GM18520 (cell line): Measurements from ENCODE around the gene STARD4.

Experiments used
- ATAC-seq: cut with Tn5 transposase; IDR thresholded peaks from one replicate; pipeline ENCODE4 v1.9.1; 2021; ENCODE audit not compliant: unreplicated experiment

The STARD4 gene

GRCh38 chr5:111528056-111528455, 15.7 kb upstream of the STARD4 start:
- ATAC-seq, result no peak

DNA sequence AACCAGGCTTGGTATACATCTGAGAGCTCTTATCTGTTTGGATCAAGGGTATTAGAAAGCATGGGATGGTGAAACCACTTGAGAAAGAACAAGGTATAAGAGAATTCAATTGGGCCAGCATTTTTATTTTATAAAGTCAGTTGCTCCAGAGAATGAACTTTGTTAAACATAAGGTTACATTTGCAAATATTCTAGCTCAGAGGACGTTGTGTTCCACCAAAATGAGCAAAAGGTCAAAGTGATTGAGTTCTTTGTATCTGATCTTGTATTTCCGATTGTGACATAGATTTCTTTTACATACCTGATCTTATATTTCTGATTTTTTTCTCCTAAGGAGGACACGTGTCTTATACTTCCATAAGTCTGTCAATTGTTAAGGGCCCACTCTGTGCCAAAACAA, 8.6 kb upstream of the STARD4 start:
- ATAC-seq, result no peak

DNA sequence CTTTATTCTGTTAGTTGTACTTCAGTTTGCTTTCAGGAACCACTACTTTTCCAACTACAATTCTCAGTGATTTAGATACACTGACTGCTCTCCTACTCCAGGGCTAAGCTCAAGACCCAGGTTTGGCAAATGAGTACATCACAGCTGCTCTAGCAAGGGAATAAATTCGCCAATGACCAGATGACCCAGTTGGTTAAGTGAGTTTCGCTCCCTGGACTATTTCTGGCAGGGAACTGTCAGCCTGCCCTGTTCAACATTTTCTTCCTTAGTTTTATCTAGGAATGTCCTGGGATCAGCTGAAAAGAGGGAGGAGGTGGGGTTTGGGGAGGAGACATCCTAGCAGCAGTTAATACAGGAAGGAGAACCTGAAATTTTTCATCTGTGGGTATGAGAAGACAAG, 6.4 kb upstream of the STARD4 start:
- ATAC-seq, result no peak

GRCh38 chr5:111517853-111518501, 5.6 kb upstream of the STARD4 start:
- no peak for ATAC-seq

GRCh38 chr5:111514087-111514486, 1.8 kb upstream of the STARD4 start:
- no peak for ATAC-seq

DNA sequence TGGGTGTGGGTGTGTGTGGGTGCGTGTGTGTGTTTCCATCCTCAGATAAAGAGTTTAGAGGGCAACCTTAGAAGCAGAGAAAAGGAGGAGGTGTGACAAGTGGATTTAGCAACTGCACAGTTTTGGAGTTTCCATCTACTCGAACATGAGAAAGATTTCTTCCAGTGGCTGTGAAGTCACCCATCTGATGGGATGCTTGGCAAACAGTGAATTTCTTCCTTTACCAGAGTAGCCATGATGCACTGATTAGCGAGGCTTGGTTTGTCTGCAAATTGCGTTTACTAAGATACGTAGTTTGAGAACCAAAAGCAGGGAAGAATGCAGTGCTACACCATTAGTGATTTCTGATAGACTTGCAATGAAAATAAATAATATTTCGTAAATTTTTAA, 791 bp upstream of the STARD4 start:
- ATAC-seq, result no peak

DNA sequence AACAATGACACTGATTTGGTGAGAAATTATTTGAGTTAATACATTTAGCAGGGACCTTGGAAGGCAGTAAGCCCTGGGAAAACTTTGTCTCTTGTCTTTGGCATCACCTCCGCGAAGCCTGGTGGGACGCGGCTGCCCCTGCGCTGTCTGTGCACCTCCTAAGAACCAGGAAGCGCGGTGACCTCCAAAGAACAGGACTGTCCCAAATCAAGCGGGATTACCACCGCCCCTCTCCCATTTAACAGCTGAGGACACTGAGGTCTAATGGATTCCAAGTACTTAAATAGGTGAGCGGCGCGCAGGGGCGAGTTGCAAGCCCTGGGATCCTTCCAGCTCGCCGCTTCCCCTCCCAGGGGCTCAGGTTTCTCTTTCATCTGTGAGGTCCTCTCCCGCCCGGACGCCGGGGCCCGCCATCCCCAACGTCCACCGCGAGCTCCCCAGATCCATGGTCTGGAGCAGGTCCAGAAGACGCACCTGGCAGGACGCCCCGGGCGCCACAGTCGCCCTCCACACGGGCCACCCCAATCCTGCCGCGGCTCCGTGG, 432 bp downstream of the STARD4 start:
- ATAC-seq, result no peak

GRCh38 chr5:111511174-111511830, 1.0 kb downstream of the STARD4 start:
- ATAC-seq, result no peak

- no peak for ATAC-seq
Observed at GRCh38 chr5:111509119-111509518, 3.2 kb downstream of the STARD4 start.

DNA sequence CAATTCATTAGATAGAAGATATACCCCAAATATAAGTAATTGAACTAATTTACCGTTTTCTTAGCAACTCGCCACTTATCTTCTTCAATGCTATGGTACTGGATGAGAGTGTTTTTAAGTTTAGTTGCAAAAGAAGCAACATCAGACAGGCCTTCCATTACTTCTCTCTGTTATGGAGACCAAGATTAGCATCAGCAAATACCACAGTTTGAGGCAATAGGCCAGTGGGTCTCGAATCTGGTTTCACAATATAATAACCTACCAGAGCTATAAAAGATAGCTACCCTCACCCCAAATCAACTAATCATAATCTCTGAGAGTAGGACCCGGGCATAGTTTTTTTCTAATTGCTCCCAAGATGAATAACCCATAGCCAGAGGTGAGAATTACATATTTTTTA, 5.1 kb downstream of the STARD4 start:
- ATAC-seq, result no peak

- no peak for ATAC-seq
Observed at GRCh38 chr5:111505096-111505495, 7.2 kb downstream of the STARD4 start.

- ATAC-seq, result no peak
Observed at GRCh38 chr5:111502956-111503355, 9.4 kb downstream of the STARD4 start.

GRCh38 chr5:111498346-111498745, 14.0 kb downstream of the STARD4 start:
- no peak for ATAC-seq

- no peak for ATAC-seq
Observed at GRCh38 chr5:111495159-111495558, 17.2 kb downstream of the STARD4 start.

GRCh38 chr5:111494355-111494999, 17.9 kb downstream of the STARD4 start:
- ATAC-seq, result peak; percentile 49

GRCh38 chr5:111493031-111493430, 19.3 kb downstream of the STARD4 start:
- no peak for ATAC-seq

- ATAC-seq, result no peak
Observed at GRCh38 chr5:111488353-111488752, 24.0 kb downstream of the STARD4 start.

DNA sequence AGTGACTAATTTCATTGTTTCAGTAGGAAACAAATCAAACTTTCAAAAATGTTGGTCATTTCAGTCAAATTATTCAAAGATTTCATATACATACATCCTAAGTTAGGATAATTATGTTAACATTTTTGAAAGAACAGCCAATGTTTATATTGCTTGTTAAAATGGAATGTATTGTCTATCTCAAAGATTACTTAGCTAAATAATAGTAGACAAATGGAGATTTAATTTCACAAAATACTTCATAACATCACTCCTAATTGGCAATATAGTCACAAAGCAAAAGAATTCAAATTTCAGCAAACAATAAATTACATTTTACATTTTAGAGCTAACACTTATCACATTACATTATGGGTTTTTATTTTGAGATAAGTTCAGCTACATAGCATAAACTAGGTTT, 25.4 kb downstream of the STARD4 start:
- no peak for ATAC-seq

DNA sequence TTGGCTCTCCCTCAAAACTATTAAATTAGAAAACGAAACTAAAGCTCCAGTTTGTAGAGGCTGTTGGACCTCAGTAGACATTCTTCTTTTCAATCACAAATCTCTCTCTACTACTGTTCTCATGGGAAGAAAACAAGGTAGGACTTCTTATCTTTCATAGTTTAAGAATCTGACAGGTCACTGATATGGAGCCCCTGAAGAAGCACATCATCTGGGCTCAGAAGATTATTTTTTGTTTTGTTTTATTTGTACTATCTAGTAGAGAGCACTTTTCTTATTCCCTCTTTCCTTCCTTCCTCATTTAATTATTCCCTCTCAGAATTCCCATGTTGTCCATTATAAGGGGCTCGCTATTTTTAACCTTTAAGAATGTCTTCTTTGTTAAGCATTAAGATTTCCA, 26.3 kb downstream of the STARD4 start:
- no peak for ATAC-seq

DNA sequence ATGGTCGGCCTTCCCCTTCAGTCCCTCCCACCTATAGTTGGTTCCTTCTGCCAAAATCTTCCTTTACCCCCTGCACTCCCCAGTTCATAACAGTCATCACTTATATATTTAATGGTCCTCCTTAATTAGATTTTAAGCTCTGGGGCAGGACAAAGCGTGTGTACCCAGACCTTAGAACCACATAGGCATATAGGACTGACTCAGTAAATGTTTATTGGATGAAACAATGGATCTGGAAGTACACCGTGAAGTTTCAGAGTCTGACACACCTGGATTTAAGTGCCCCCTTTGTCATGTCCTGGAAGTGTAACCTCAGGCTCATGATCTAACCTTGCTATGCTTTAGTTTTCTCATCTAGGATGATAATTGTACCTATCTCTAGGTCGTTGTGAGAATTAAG, 32.0 kb downstream of the STARD4 start:
- no peak for ATAC-seq

GRCh38 chr5:111478898-111479297, 33.4 kb downstream of the STARD4 start:
- ATAC-seq, result no peak

- no peak for ATAC-seq
Observed at GRCh38 chr5:111478266-111478665, 34.1 kb downstream of the STARD4 start.
